Activated CD8-positive, alpha-beta T cell treated with anti-CD3 and anti-CD28 coated beads for 36 hours (primary cell): ENCODE results near the gene SLC38A1. TPM values are rescaled to one million over a fixed set of nuclear protein-coding genes. Genes with fewer than 3 reads are reported as not detected.

ENCODE experiments used
- ATAC-seq: fragments of 200-7000 bp; cut with Tn5 transposase; one replicate; pipeline ENCODE4 v1.10.0; 2021; ENCODE audit warnings: mild to moderate bottlenecking, moderate library complexity
- CTCF ChIA-PET: fragments of 350-600 bp; sonication (Branson Sonifier 250); formaldehyde crosslinking; loops from one replicate; lab custom pipeline; 2021; ENCODE audit warnings: antibody characterized with exemption; lab: Charles Lee
- POLR2A ChIA-PET: fragments of 350-600 bp; sonication (Branson Sonifier 250); formaldehyde crosslinking; loops from one replicate; lab custom pipeline; 2021; ENCODE audit warnings: antibody characterized with exemption; lab: Charles Lee
- DNase-seq: peaks from one replicate; pipeline ENCODE4 v3.0.0-alpha.2; 2020
- H3K27ac Mint-ChIP-seq: one replicate; pipeline ENCODE4 v1.8.0; 2021; ENCODE audit warnings: mild to moderate bottlenecking, mixed read lengths
- H3K27me3 Mint-ChIP-seq: one replicate; pipeline ENCODE4 v1.8.0; 2021; ENCODE audit warnings: mixed read lengths
- H3K36me3 Mint-ChIP-seq: one replicate; pipeline ENCODE4 v1.8.0; 2021; ENCODE audit warnings: low read depth, mixed read lengths
- H3K4me1 Mint-ChIP-seq: one replicate; pipeline ENCODE4 v1.8.0; 2021; ENCODE audit warnings: low read depth, mixed read lengths
- H3K4me3 Mint-ChIP-seq: one replicate; pipeline ENCODE4 v1.8.0; 2021; ENCODE audit warnings: mild to moderate bottlenecking, moderate library complexity, mixed read lengths
- H3K9me3 Mint-ChIP-seq: one replicate; pipeline ENCODE4 v1.8.0; 2021; ENCODE audit warnings: mixed read lengths
- intact Hi-C: fragments of 100-400 bp; cut with micrococcal nuclease; formaldehyde crosslinking; loops from one replicate; pipeline ENCODE4 v1.10.0; 2022
- total RNA-seq, 2 experiments: library from RNA; stranded (reverse); gene quantifications; one replicate each; pipeline ENCODE4 v1.2.3, GENCODE V29; 2021
- TF ChIP-seq, protein P1 (sequence below): fragments of 200-600 bp; IDR thresholded peaks from one replicate; pipeline ENCODE4 v1.8.0; 2022; ENCODE audit warnings: antibody characterized with exemption, mild to moderate bottlenecking

The SLC38A1 gene
- total RNA-seq, 2 experiments from 2014 or later, result 167 to 168 TPM

DNA sequence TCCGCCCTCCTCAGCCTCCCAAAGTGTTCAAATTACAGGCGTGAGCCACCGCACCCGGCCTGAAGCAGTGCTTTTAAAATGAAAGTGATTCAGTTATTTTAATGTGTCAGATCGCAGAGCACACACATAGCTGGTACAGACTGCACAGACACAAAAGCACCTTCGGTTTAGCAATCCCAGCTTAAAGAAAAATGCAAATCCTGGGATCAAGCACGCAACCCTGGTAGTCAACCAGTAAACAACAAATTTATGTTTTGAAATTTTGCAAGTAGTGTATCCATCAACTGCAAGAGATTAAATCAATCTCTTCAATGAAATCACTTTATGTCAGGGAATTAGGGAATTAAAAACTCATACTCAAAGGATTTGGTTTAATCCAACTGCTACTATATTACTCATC, 28.4 kb downstream of the SLC38A1 start:
- no peak for ATAC-seq
- no peak for DNase-seq
- intact Hi-C loops, result no loop called here
- H3K27ac Mint-ChIP-seq, result peak overlapping the region; percentile 14
- H3K27me3 Mint-ChIP-seq, result no peaks in the 10 kb centered on the region
- peaks cover 86% of the 10 kb centered on the region for H3K4me1 Mint-ChIP-seq
- ChIA-PET POLR2A (interaction anchor here (0.6 to 1.2 kb wide), 4 partner anchors 15 to 249 kb away, joined by 3 read pairs; no protein-coding TSS in a partner anchor), CTCF (no interaction called here)
- peaks cover 9% of the 10 kb centered on the region for H3K9me3 Mint-ChIP-seq
- no peak overlapping the region for H3K4me3 Mint-ChIP-seq
- TF ChIP-seq, protein P1, sequence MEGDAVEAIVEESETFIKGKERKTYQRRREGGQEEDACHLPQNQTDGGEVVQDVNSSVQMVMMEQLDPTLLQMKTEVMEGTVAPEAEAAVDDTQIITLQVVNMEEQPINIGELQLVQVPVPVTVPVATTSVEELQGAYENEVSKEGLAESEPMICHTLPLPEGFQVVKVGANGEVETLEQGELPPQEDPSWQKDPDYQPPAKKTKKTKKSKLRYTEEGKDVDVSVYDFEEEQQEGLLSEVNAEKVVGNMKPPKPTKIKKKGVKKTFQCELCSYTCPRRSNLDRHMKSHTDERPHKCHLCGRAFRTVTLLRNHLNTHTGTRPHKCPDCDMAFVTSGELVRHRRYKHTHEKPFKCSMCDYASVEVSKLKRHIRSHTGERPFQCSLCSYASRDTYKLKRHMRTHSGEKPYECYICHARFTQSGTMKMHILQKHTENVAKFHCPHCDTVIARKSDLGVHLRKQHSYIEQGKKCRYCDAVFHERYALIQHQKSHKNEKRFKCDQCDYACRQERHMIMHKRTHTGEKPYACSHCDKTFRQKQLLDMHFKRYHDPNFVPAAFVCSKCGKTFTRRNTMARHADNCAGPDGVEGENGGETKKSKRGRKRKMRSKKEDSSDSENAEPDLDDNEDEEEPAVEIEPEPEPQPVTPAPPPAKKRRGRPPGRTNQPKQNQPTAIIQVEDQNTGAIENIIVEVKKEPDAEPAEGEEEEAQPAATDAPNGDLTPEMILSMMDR, result no peak
- H3K36me3 Mint-ChIP-seq, result peaks cover 95% of the 10 kb centered on the region

DNA sequence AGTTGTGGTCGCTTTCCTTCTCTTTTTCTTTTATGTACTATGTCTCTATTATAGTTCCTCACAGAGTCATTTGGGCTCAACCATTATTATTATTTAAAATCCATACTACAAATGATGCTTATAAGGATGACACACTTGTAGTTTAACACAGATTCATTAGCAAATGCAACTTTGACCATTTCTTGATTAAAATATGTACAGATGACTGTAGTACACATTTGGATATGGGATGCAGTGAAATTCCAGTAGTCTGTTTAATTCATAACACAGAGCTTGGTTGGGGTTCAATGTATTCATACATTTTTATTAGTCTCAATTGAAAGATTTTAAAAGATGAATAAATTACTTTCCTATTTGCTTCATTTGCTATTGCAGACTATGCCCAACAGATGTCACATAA, 30.0 kb downstream of the SLC38A1 start:
- intact Hi-C loops, result no loop called here
- Mint-ChIP-seq H3K9me3 (peaks cover 2% of the 10 kb centered on the region), H3K27ac (peak overlapping the region; percentile 3), H3K4me3 (no peak overlapping the region), H3K27me3 (no peaks in the 10 kb centered on the region), H3K4me1 (peaks cover 87% of the 10 kb centered on the region), H3K36me3 (peaks cover 93% of the 10 kb centered on the region)
- ChIA-PET CTCF (interaction anchor here (2.7 kb wide), 1 partner anchor 11 kb away, joined by 7 read pairs; no protein-coding TSS in a partner anchor), POLR2A (interaction anchor here (1.1 to 1.7 kb wide), 4 partner anchors 13 to 30 kb away, joined by 3 to 5 read pairs (median 4); partner anchors contain the start of gene SLC38A1)
- no peak for DNase-seq
- no peak for ATAC-seq
- TF ChIP-seq, protein P1, result no peak

DNA sequence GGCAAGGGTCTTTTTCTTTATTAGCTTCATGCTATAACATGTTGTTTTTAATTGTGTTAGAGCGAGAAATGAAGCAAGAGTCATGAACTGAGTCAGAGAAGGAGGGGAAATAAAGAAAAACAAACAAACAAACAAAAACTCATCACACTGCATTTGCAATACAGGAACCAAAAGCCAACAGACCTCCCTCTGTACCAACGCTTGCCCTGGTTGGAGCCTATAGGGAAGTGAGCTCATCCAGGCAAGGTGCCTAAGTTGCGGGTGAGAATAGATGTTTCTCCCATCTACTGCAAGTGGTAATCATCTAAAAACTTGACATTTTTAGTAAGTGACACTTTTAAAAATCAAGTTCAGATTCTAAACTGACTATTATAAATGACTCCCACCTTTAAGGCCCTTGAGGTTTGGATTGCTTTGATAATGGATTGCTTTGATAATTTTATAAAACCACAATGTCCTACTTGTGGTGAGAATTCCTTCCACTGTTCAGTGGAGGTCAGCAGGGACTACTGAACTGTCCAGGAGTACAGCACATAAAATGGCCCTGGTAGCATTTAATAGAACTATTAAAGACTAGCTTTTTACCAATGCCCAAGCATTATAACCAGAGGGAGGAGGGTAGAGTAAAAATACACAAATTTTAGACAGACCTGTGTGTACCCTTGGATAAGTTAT, 31.3 kb downstream of the SLC38A1 start:
- CTCF ChIA-PET, result interaction anchor here (0.7 to 2.7 kb wide), 5 partner anchors 8 to 17 kb away, joined by 3 to 7 read pairs (median 5); no protein-coding TSS in a partner anchor
- no peak for ATAC-seq
- no peak overlapping the region for H3K4me3 Mint-ChIP-seq
- peaks cover 90% of the 10 kb centered on the region for H3K36me3 Mint-ChIP-seq
- peaks cover 2% of the 10 kb centered on the region for H3K9me3 Mint-ChIP-seq
- H3K4me1 Mint-ChIP-seq, result peaks cover 81% of the 10 kb centered on the region
- no peak for DNase-seq
- POLR2A ChIA-PET, result interaction anchor here (0.7 to 1.9 kb wide), 10 partner anchors 10 to 203 kb away, joined by 3 to 7 read pairs (median 3); partner anchors contain the start of gene SLC38A1
- intact Hi-C loops, result no loop called here
- H3K27ac Mint-ChIP-seq, result peak overlapping the region; percentile 57
- TF ChIP-seq, protein P1, result no peak
- no peaks in the 10 kb centered on the region for H3K27me3 Mint-ChIP-seq

DNA sequence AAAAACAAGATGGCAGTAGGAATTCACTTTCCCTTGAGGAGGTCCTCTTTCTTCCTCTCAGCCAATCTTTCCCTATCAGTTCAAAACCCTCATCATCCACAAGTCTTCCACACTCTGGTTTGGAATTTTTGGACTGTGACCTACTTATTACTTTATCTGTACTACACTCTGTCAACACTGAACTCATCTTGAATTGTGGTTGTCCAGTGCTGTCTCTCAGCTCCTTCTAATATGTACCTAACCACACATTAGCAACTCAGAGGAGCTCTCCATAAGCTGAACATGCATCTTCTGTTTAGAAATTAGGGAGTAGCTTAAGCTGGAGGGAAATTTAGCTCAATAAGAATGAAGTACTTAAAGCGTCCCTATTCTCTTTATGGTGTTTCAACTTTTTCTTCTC, 34.8 kb downstream of the SLC38A1 start:
- Mint-ChIP-seq H3K27ac (peak overlapping the region; percentile 72), H3K36me3 (peaks cover 85% of the 10 kb centered on the region), H3K4me3 (no peak overlapping the region), H3K27me3 (no peaks in the 10 kb centered on the region), H3K9me3 (peaks cover 2% of the 10 kb centered on the region), H3K4me1 (peaks cover 76% of the 10 kb centered on the region)
- intact Hi-C loops, result no loop called here
- no peak for ATAC-seq
- ChIA-PET CTCF (interaction anchor here (0.8 to 1.2 kb wide), 3 partner anchors 16 to 29 kb away, joined by 3 to 4 read pairs (median 4); no protein-coding TSS in a partner anchor), POLR2A (interaction anchor here (0.6 to 2.0 kb wide), 7 partner anchors 8 to 36 kb away, joined by 3 to 7 read pairs (median 4); no protein-coding TSS in a partner anchor)
- DNase-seq, result no peak
- TF ChIP-seq, protein P1, result no peak

DNA sequence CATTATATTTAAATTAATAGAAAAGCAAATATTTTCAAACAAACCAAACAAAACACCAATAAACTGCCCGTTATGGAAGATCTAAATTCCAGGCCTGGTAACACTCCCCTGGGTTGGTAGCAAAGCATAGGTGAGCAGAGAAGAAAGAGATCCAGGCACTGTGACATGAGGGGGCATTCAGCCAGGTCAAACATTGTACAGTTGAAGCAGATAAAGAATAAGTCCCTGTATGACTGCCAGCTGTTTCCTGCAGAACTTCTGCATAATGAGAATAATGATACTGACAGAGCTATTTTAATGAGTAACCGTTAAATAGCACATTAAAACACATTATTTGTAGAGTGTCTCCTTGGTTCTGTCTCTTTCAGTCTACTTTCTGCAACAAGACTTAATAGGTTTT, 35.4 kb downstream of the SLC38A1 start:
- Mint-ChIP-seq H3K27me3 (no peaks in the 10 kb centered on the region), H3K27ac (peak overlapping the region; percentile 72), H3K9me3 (peaks cover 2% of the 10 kb centered on the region), H3K4me1 (peaks cover 74% of the 10 kb centered on the region), H3K4me3 (no peak overlapping the region), H3K36me3 (peaks cover 84% of the 10 kb centered on the region)
- TF ChIP-seq, protein P1, result no peak
- intact Hi-C loops, result no loop called here
- ATAC-seq (no peak), DNase-seq (no peak)
- POLR2A ChIA-PET, result interaction anchor here (0.6 to 2.0 kb wide), 6 partner anchors 9 to 36 kb away, joined by 3 to 7 read pairs (median 4); no protein-coding TSS in a partner anchor
- CTCF ChIA-PET, result interaction anchor here (0.8 to 1.2 kb wide), 3 partner anchors 16 to 28 kb away, joined by 3 to 4 read pairs (median 4); no protein-coding TSS in a partner anchor
